GM19023 (cell line): ENCODE results near the gene CUBN.

Experiments used
- ATAC-seq: cut with Tn5 transposase; IDR thresholded peaks from one replicate; pipeline ENCODE4 v1.9.1; 2021; ENCODE audit warnings: mild to moderate bottlenecking, moderate library complexity; ENCODE audit not compliant: unreplicated experiment

CUBN gene

GRCh38 chr10:16891375-16892313 lies 238.0 kb downstream of the CUBN start:
- ATAC-seq = no peak

GRCh38 chr10:16890691-16891090 lies 238.9 kb downstream of the CUBN start:
- no peak for ATAC-seq

GRCh38 chr10:16887565-16887964 lies 242.0 kb downstream of the CUBN start:
- ATAC-seq = no peak

GRCh38 chr10:16886031-16886430 lies 243.6 kb downstream of the CUBN start:
- ATAC-seq = no peak

GRCh38 chr10:16884497-16884896 lies 245.1 kb downstream of the CUBN start:
- ATAC-seq = no peak

GRCh38 chr10:16883084-16883483 lies 246.5 kb downstream of the CUBN start:
- ATAC-seq = no peak

GRCh38 chr10:16870331-16870730 lies 259.3 kb downstream of the CUBN start:
- no peak for ATAC-seq

GRCh38 chr10:16867990-16868389 lies 261.6 kb downstream of the CUBN start:
- no peak for ATAC-seq

- ATAC-seq = no peak
Measured at GRCh38 chr10:16867556-16867955, 262.1 kb downstream of the CUBN start.

GRCh38 chr10:16866541-16867275 lies 262.9 kb downstream of the CUBN start:
- no peak for ATAC-seq

- no peak for ATAC-seq
Measured at GRCh38 chr10:16865766-16866165, 263.8 kb downstream of the CUBN start.

- ATAC-seq = no peak
Measured at GRCh38 chr10:16863766-16864165, 265.8 kb downstream of the CUBN start.

- ATAC-seq = no peak
Measured at GRCh38 chr10:16857419-16857818, 272.2 kb downstream of the CUBN start.

- ATAC-seq = no peak
Measured at GRCh38 chr10:16856567-16856966, 273.0 kb downstream of the CUBN start.

GRCh38 chr10:16856092-16856491 lies 273.5 kb downstream of the CUBN start:
- no peak for ATAC-seq

- ATAC-seq = no peak
Measured at GRCh38 chr10:16854623-16855022, 275.0 kb downstream of the CUBN start.

GRCh38 chr10:16853809-16854208 lies 275.8 kb downstream of the CUBN start:
- no peak for ATAC-seq

GRCh38 chr10:16853201-16853600 lies 276.4 kb downstream of the CUBN start:
- no peak for ATAC-seq

GRCh38 chr10:16852624-16853023 lies 277.0 kb downstream of the CUBN start:
- ATAC-seq = no peak

GRCh38 chr10:16848562-16849154 lies 281.0 kb downstream of the CUBN start:
- no peak for ATAC-seq

- ATAC-seq = no peak
Measured at GRCh38 chr10:16847644-16848043, 282.0 kb downstream of the CUBN start.

- no peak for ATAC-seq
Measured at GRCh38 chr10:16845248-16845647, 284.4 kb downstream of the CUBN start.
